GM18873 (cell line): ENCODE measurements around the gene MEGF8.

Experiments
- ATAC-seq: cut with Tn5 transposase; IDR thresholded peaks from one replicate; pipeline ENCODE4 v1.9.1; 2021; ENCODE audit warnings: mild to moderate bottlenecking, moderate library complexity, moderate number of reproducible peaks; ENCODE audit not compliant: unreplicated experiment, low FRiP score

The MEGF8 gene

DNA sequence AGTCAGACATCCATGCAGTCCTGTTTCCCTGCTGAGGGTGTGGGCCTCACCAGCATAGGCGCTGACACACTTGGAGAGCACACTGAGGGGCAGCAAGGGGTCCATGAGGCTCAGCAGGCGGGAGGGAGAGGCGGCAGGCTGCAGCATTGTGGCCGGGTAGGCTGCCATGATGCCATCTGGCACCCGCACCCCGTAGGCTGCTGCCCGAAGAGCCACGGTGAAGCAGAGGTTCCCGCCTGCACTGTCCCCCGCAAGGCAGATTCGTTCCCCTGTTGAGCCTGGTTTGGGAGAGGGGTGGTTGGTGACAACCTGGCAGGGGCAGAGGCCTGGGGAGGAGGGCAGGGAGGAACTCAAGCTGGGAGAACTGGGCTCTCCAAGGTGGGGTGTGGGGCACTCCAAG lies 80.7 kb downstream of the MEGF8 start:
- no peak for ATAC-seq

DNA sequence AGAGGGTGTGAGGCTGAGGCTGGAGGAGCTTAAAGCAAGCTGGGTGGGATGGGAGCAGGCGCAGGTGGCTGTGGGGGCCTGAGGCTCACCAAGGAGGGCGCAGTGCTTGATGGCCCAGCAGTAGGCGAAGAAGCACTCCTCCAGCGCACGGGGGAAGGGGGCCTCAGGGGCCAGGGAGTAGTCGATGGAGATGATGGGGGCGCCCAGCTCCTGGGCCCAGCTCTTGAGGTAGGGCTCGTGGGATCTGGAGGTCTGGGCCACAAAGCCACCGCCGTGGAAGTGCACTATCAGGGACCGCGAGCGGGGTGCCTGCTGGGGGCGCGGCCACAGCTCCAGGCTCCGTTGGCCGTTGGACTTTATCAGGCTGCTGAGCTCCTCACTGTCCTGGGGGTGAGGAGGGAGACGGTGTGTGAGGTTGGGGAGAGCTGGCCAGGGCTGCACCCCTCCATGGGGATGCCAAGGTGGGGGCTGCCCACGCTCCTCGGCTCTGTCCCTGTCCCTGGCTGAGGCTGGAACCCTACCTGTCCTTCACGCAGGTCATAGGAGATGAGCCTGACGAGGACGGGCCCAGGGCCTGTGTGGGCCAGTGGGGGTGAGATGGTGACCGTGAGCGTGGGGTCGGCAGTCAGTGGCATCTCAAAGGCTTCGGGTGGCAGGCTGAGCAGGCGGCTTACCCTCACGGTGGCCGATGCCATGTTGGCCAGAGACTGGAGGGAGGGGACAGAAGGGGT lies 81.8 kb downstream of the MEGF8 start:
- ATAC-seq = no peak

- no peak for ATAC-seq
Measured at GRCh38 chr19:42407816-42408175, 82.4 kb downstream of the MEGF8 start.

GRCh38 chr19:42409477-42409876 lies 84.0 kb downstream of the MEGF8 start:
- ATAC-seq = no peak

GRCh38 chr19:42410371-42410770 lies 84.9 kb downstream of the MEGF8 start:
- no peak for ATAC-seq

- no peak for ATAC-seq
Measured at GRCh38 chr19:42411581-42412178, 86.2 kb downstream of the MEGF8 start.

DNA sequence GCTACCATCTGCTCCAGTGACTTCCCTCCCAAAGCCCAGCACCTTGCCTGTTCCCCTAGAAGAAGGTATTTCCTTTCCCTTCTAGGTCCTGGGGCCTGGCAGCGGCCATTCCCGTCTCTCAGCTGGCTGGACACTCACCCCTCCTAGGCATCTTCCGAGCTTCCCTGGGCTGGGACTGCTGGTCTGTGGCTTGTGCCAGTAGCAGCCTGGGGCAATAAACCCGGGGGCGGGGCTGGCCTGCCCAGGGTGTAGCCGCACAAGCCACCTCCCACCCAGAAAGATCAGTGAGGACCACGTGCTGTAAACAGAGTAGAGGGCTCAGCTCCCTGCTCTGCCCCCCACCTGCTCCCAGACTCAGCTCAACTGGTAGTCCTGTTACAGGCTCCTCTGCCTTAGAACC lies 86.8 kb downstream of the MEGF8 start:
- ATAC-seq = no peak

GRCh38 chr19:42412661-42413076 lies 87.2 kb downstream of the MEGF8 start:
- no peak for ATAC-seq

- no peak for ATAC-seq
Measured at GRCh38 chr19:42419309-42419708, 93.9 kb downstream of the MEGF8 start.

- no peak for ATAC-seq
Measured at GRCh38 chr19:42420055-42420544, 94.7 kb downstream of the MEGF8 start.

- ATAC-seq = no peak
Measured at GRCh38 chr19:42421101-42421500, 95.7 kb downstream of the MEGF8 start.

DNA sequence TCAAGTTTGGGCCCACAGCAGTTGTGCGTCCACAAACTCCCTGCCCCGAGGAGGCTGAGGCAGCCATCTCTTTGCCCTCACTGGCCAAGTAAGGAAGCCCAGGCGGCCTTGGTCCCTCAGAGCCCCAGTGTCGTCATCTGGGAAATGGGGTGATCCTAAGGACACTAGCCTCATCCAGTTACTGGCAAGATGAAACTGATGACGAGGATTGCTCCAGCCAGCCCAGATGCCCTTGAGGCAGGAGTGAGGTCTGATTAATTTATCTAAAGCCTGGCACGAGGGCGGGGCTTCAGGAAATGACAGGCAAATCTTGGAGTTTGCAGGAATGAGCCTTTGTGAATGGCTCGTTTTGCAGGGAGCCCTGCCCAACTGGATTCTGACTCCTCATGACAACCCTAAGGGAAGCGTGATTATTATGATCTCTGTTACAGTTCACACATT lies 96.2 kb downstream of the MEGF8 start:
- no peak for ATAC-seq

- ATAC-seq = no peak
Measured at GRCh38 chr19:42422092-42422900, 96.9 kb downstream of the MEGF8 start.

DNA sequence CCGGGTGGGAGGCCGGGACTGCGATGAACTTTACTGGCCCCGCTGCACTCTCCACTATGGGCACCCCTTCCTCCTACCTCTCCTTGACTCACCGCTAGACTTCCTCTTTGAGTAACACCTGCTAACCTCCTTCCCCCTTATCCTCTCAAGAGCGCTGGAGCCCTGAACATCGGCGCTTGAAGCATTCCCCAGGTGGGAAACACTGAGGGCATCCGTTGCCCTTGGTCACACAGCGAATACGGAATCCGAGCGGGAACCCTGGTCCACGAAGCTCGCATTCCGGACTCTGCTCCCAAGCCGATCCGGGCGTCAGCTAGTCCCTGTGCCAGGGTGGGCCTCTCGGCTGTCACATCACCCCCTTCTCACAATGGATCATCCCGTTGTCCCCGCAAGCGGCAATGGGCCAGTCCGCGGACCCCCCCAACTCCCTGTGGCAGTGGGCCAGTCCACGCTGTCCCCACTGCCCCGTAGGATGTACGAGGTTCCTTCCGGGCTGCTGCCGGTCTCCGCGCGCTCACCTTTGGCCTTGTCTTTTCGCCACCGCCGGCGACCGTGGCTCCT lies 97.5 kb downstream of the MEGF8 start:
- ATAC-seq = peak; percentile 27

DNA sequence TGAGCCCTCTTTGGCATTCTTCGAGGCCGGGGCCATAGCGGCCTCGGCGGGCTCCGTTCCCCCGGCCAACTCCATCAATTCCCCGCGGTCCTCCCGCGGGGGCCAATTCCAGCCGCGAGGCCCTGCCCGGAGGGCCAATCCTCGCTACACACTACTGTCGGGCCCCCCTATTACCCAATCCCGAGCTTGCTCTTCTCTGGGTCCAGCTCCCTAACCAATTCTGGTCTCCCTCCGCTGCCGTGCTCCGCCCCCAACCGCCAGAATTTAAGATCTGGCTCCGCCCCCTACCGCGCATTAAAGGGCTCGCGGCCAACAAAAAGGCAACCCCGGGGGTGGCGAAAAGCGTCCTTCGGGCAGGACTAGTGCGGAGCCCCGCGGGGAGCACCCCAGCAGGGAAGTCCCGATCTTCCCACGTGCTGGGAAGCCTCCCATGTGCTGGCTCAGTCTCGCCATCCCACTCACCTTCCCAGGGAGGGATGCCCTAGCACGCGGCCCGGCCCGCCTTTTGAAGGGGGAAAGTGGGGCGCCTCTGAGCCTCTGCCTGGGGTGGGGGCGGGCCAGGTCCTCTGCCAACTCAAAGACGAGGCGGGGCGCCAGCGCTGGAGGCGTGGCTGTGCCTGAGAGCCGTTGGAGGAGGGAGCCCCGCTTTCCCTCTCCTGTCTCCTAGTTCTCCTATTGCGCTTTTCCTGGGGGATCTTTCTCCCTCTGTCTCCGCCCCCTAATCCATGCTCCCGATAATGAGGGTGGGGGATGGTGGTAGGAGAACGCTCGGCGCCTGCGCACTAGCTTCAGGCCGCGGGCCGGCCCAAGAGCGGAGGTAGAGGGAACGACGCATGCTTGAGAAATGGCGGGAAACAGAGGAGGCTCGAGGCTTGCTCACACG lies 98.3 kb downstream of the MEGF8 start:
- peak; percentile 84 for ATAC-seq

GRCh38 chr19:42424345-42424707 lies 98.9 kb downstream of the MEGF8 start:
- ATAC-seq = no peak

- ATAC-seq = no peak
Measured at GRCh38 chr19:42424712-42425131, 99.3 kb downstream of the MEGF8 start.

- no peak for ATAC-seq
Measured at GRCh38 chr19:42426643-42427042, 101.2 kb downstream of the MEGF8 start.

- ATAC-seq = no peak
Measured at GRCh38 chr19:42427313-42427712, 101.9 kb downstream of the MEGF8 start, which contains the start of gene LIPE. TSS of gene LIPE (minus strand) at chr19:42427388. CDS start at chr19:42427149, 239 bp downstream.
